Glutamatergic neuron (in vitro differentiated cells): ENCODE data around the gene HOXD8. TPM values are rescaled to one million over a fixed set of nuclear protein-coding genes. Genes with fewer than 3 reads are reported as not detected.
A peak's percentile ranks its signal among the peaks of the same experiment; 100 is the strongest.

Source experiments
- DNase-seq: peaks from one replicate; pipeline ENCODE4 v3.0.0; 2022
- H3K27ac Mint-ChIP-seq: one replicate; pipeline ENCODE4 v1.8.0; 2020; ENCODE audit warnings: mild to moderate bottlenecking, mixed read lengths, inconsistent platforms; ENCODE audit not compliant: unreplicated experiment
- H3K27me3 Mint-ChIP-seq: one replicate; pipeline ENCODE4 v1.8.0; 2020; ENCODE audit warnings: mild to moderate bottlenecking, moderate library complexity, mixed read lengths, inconsistent platforms; ENCODE audit not compliant: unreplicated experiment
- H3K36me3 Mint-ChIP-seq: one replicate; pipeline ENCODE4 v1.8.0; 2020; ENCODE audit warnings: mild to moderate bottlenecking, mixed read lengths, inconsistent platforms; ENCODE audit not compliant: unreplicated experiment
- H3K4me1 Mint-ChIP-seq: one replicate; pipeline ENCODE4 v1.8.0; 2020; ENCODE audit warnings: mild to moderate bottlenecking, low read depth, mixed read lengths, inconsistent platforms; ENCODE audit not compliant: unreplicated experiment
- H3K4me3 Mint-ChIP-seq: one replicate; pipeline ENCODE4 v1.8.0; 2020; ENCODE audit warnings: mild to moderate bottlenecking, mixed read lengths, inconsistent platforms; ENCODE audit not compliant: unreplicated experiment
- H3K9me3 Mint-ChIP-seq: one replicate; pipeline ENCODE4 v1.8.0; 2020; ENCODE audit warnings: mild to moderate bottlenecking, moderate library complexity, mixed read lengths, inconsistent platforms; ENCODE audit not compliant: unreplicated experiment
- total RNA-seq: library from RNA; stranded (reverse); fragmentation: NEBNext Ultra II Directional; extraction: Animal tissue kit (Norgen Biotek cat#: 25700); gene quantifications from one replicate; pipeline ENCODE4 v1.2.1, GENCODE V29; 2021; ENCODE audit not compliant: unreplicated experiment
- TF ChIP-seq, protein P1 (sequence below): fragments of 200-600 bp; sonication (generic); IDR thresholded peaks from one replicate; pipeline ENCODE4 v1.5.0; 2021; ENCODE audit not compliant: partially characterized antibody, unreplicated experiment

HOXD8 gene
- total RNA-seq, 1 donor from 2014 or later = 0.27 TPM

DNA sequence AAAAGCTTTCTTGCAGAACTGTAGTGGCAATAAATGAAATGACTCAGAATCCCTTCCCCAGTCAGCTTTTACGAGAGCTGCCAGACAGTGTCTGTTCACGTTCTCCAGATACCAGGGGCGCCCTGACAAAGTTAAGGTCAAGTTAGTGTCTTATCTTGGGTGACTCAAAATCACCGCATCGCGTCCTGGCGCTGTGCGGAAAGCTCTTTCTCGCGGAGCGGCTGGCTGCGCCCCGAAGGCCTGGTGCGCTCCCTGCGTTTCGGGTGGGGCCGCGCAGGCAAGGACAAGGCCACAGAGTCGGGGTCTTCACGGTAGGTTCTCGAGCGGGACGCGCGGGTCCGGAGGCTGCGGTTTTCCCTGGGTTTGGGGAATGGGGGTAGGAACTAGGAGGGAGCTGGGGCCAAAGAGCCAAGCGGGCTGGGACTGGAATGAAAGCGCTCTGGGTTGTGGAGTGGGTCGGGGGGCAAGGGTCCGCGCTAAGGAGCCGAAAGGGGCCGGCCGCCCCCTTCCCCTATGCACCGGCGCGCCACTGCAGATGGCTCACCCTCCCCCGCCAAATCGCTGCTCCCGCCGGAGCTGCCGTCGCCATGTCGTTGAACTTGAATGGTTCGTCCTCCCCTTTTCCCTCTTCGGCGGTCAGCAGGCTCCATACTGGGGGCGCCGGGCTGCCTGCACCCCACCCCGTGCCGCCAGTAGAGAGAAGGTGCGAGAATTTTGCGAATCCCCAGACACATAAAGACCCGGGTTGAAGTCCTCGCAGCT is 25.0 kb upstream of the HOXD8 start:
- Mint-ChIP-seq H3K27me3 (peaks cover 55% of the 10 kb centered on the region), H3K27ac (no peak overlapping the region), H3K36me3 (no peaks in the 10 kb centered on the region), H3K9me3 (peaks cover 9% of the 10 kb centered on the region), H3K4me3 (no peak overlapping the region), H3K4me1 (peaks cover 4% of the 10 kb centered on the region)
- TF ChIP-seq, protein P1, sequence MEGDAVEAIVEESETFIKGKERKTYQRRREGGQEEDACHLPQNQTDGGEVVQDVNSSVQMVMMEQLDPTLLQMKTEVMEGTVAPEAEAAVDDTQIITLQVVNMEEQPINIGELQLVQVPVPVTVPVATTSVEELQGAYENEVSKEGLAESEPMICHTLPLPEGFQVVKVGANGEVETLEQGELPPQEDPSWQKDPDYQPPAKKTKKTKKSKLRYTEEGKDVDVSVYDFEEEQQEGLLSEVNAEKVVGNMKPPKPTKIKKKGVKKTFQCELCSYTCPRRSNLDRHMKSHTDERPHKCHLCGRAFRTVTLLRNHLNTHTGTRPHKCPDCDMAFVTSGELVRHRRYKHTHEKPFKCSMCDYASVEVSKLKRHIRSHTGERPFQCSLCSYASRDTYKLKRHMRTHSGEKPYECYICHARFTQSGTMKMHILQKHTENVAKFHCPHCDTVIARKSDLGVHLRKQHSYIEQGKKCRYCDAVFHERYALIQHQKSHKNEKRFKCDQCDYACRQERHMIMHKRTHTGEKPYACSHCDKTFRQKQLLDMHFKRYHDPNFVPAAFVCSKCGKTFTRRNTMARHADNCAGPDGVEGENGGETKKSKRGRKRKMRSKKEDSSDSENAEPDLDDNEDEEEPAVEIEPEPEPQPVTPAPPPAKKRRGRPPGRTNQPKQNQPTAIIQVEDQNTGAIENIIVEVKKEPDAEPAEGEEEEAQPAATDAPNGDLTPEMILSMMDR = no peak
- no peak for DNase-seq

DNA sequence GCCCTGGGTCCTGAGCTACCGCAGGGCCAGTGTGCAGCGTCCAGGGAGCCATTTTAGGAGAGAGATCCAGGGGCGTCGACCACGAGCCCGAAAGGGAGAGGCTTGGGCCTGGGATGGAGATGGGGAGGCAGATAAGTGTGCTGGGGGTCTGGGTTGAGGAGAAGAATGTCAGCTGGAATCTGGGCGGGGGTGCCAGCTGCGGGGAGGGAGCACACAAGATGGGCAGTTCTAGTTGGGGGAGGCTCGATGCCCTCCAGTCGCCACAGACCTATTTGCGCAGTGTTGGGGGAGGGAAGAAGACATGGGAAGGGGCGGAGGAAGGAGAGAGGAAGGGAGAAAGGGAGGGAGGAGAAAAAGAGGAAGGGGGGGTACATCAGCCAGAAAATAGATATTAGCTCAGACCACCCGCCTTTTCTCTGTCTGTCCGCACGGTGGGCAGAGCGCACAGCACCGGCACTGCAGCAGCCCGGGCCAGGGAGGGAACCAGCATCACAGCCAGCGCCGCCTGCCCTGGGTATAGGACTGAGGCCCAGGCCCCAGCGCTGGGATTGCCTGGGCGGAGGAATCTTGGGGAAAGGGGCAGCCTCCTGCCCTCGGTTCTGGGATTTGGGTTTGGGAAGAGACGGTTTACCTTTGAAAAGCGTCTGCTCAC is 24.3 kb upstream of the HOXD8 start:
- DNase-seq = no peak
- H3K9me3 Mint-ChIP-seq = peaks cover 10% of the 10 kb centered on the region
- no peak overlapping the region for H3K27ac Mint-ChIP-seq

DNA sequence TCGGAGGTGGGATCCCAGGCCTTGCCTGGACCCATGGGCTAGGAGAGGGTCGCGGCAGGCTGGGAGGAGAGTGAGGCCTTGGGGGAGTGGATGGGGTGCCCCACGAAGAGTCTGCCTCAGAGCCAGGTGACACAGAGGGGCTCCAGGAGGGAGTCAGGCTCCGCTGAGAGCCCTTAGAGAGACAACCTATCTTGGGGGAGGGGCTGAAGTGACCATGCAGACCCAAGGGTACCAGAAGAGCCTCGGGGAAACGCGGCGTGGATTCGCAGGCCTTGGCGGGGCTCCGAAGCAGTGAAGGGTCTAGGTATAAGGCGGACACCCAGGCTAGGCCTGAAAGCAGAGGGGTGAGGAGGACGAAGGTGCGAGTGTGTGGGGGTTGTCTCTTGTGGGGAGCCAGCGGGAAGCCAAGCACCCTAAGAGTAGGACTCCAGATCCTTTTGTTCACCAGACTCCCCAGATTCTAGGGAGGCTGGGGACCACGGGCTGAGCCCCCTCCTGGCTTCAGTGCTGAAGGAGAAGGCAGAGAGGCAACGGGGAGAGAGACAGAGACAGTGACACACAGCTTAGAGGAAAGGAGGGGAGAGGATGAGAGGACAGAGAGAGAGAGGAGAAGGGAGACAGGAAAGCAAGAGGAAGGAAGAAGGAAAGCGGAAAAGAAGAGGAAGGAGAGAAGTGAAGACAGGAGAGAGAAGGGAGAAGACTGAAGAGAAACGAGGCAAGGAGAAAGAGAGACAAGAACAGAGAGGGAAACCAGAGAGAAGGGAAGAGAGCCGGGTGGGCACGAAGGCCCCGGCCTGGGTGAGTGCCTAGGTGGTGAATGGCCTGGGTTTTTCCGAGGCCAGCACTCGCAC is 23.6 kb upstream of the HOXD8 start:
- H3K9me3 Mint-ChIP-seq = peaks cover 10% of the 10 kb centered on the region
- peaks cover 54% of the 10 kb centered on the region for H3K27me3 Mint-ChIP-seq
- H3K27ac Mint-ChIP-seq = no peak overlapping the region
- peaks cover 3% of the 10 kb centered on the region for H3K4me1 Mint-ChIP-seq
- TF ChIP-seq, protein P1 = no peak
- peak overlapping the region; percentile 76 for H3K4me3 Mint-ChIP-seq
- no peaks in the 10 kb centered on the region for H3K36me3 Mint-ChIP-seq
- DNase-seq = no peak

More for the DNA sequence above, 24.3 kb upstream of the HOXD8 start:
- Mint-ChIP-seq H3K4me1 (peaks cover 3% of the 10 kb centered on the region), H3K36me3 (no peaks in the 10 kb centered on the region), H3K4me3 (no peak overlapping the region), H3K27me3 (peaks cover 56% of the 10 kb centered on the region)
- TF ChIP-seq, protein P1 = no peak

DNA sequence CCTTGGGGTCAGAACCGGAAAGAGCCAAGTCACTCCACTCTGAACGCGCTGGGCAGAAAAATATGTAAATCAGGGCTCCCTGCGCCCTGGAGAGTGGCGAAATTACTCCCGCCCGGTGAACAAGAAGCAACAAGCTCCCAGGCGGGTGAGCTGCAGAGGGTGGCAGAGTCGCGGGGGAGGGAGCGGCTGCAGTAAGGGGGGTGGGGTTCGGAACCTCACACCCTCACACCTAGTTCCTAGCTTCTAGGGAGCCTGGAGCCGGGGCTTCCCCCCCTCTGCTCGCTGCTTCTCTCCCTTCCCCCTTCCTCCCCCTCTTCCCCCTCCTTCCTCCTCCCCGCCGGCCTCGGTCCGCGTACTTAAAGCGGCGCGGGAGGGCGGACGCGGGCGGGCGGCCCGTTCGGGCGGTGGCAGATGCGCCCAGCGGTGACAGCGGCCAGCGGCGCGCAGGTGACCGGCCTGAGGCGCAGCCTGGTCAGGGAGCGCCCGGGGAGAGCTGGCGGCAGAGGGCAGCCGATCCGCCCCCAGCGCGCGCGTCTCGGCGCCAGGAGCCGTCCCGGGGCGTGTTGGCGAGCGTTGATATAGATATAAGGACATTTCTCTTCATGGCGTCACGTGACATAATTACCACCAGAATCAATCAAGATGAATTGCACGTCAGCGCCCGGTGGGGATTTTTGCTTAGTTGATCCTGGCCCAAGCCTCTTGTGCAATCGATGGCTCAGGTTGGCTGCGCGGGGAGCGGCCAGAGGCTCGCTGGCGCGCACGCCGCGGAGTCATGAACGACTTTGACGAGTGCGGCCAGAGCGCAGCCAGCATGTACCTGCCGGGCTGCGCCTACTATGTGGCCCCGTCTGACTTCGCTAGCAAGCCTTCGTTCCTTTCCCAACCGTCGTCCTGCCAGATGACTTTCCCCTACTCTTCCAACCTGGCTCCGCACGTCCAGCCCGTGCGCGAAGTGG is 22.6 kb upstream of the HOXD8 start, which contains the start of gene HOXD11:
TSS of gene HOXD11 (plus strand) at position 700 of the 959 bp plus-strand sequence. CDS start at position 776, 76 bp downstream.
- peak within 1 kb of the TSS; percentile 76 for H3K4me3 Mint-ChIP-seq
- H3K27ac Mint-ChIP-seq = no peak within 1 kb of the TSS
- H3K36me3 Mint-ChIP-seq = no peaks in the 10 kb centered on the region
- H3K27me3 Mint-ChIP-seq = peaks cover 55% of the 10 kb centered on the region
- H3K4me1 Mint-ChIP-seq = peaks cover 3% of the 10 kb centered on the region
- peaks cover 10% of the 10 kb centered on the region for H3K9me3 Mint-ChIP-seq
- peak; percentile 57 for DNase-seq
- TF ChIP-seq, protein P1 = no peak
